Skin epidermis (tissue), 12 donors: Measurements from ENCODE around the gene BTBD16.

Experiments used
- H3K27ac ChIP-seq, 21 experiments: fragments of 200-600 bp; sonication (generic) in 11 of 21; one replicate each; pipeline ENCODE4 v1.5.0; 2020; ENCODE audit warnings: mild to moderate bottlenecking in 3 of 21, inconsistent platforms in 2 of 21, moderate library complexity in 2 of 21
- H3K4me3 ChIP-seq, 7 experiments: fragments of 200-600 bp; sonication (generic) in 2 of 7; one replicate each; pipeline ENCODE4 v1.5.0; 2020; ENCODE audit warnings: inconsistent platforms in 2 of 7, mild to moderate bottlenecking in 2 of 7, moderate library complexity in 1 of 7

The BTBD16 gene

DNA sequence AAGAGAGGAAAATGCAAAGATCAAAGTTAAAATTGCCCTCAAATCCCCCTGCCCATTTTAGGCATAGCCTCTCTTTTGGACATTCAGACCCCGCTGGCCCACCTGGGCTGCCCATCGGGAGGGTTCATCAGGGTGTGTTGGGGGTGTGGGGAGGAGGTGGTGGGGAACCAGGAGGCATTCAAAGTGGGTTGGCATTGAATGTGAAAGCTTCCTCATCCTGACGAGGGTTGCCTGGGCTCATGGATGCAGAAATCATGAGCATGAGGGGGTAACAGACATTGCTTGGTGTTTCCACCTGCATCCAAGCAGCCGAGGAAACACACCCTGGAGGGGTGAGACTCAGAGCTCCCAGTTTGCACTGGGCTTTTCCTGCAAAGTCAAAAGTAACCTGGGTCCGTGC lies 20.6 kb downstream of the BTBD16 start:
- Histone ChIP-seq H3K27ac (peak overlapping the region in 7 of 21 experiments; percentile 5 to 70 (median 32)), H3K4me3 (no peak overlapping the region)

DNA sequence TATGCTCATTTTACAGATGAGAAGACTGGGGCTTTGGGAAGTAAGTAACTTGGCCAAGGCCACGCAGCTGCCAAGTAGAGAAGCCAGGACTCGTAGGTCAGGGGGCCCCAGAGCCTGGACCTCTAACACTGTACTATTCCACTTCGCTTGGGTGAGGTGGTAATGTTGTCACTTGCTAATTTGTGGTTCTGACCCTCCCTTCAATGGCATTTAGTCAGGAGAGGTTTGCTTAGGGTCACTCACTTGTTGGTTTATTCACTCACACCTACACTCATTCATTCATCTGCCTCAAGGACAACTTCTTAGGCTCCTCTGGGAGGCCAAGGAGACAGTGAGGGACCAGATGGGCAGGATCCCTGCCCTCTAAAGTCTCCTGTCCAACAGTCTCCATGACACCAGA lies 21.3 kb downstream of the BTBD16 start:
- peak overlapping the region in 3 of 21 experiments; percentile 5 to 70 (median 69) for H3K27ac ChIP-seq
- no peak overlapping the region for H3K4me3 ChIP-seq

DNA sequence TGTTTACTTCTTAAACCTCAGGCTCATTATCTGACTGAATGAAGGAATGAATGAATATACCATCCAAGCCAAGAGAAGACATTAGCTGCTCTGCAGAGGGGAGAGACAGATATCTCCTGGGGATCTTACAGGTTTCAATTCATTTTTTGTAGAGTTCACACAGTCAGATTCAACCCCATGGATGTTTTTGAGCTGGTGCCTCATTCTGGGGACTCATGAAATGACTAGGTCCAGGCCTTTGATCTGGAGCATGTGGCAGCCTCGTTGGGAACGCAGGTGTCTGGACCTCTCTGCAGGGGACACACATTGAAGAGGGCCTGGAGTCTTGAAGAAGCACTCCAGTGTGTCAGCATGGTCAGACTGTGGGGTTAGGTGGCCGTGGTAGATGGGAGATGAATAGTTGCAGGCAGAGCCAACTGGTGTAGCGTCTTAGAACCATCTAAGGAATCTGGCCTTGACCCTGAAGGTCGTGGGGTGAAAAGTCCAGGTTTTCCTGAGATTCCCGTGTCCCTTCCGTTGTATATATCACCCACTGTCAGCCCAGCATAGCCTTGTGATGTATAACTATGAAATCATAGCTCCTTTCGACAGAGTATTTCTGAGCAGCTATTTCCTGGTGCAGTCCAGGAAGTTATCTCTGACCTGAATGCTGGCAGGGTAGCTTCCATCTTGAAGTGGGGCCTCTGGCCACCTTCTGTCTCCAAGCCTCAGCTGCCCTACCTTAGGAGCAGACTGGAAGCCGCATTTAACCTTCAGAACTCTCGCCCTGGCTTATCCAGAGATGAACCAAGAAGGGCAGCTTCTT lies 22.3 kb downstream of the BTBD16 start:
- Histone ChIP-seq H3K27ac (peak overlapping the region in 12 of 21 experiments; percentile 7 to 78 (median 42)), H3K4me3 (no peak overlapping the region)

DNA sequence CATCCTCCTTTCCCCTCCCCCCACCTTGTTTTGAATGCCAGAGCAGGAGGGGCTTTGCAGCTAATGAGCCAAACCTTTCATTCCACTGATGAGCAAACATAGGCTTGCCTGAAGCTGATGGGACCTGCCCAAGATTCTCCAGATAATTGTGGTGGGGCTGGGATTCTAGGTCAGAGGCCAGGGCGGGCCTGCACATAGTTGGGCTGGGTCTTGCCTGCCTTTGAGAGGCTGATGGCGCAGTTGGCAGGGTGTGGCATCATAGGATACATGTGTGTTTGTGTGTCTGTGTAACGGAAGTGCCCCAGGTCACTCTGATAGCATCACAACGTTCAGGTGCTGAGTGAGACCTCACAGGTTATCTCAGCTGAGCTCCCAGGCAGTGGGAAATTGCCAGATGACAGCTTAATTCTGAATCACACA lies 22.9 kb downstream of the BTBD16 start:
- Histone ChIP-seq H3K4me3 (no peak overlapping the region), H3K27ac (peak overlapping the region in 8 of 21 experiments; percentile 7 to 78 (median 45))

DNA sequence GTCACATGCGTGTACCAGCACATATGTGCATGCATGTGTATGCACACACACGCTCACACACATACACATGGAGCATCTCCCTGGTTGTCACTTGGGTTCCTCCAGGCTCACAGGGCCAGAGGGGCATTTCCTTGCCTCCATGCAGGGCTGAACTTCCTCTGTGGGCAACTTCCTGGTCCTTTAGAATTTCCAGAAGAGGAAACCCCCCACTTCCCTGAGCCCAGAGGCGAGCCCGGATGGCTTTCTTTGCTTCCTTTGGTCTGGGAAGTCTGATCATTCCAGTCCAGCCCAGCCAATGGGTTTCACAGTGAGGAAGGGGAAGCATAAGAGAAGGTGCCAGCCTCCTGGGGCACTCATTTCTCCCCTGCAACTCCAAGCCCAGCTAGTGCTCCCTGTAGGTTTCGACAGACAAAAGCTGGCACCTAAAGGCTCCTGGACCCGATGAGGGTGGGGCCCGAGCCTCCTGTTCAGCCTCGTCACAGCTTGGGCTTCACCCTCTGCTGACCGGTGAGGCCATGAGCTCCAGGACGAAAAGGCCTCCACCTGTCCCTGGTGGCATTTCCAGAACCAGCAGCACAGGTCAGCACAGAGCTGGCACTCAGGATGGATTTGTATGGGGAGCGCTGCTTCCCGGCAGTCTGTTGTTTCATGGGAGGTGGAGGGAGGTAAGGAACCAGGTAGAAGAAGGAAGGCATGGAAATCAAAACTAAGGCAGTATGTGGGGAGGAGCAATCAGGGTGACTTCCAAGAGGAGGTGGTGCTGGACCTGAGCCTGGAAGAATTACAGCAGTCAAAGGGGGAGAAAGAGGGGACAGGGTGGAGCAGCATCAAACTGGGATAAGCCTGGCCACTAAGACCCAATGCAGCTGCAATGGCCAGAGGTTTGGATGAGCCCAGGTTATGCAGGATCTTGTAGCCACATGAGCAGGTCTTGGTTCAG lies 23.7 kb downstream of the BTBD16 start:
- no peak overlapping the region for H3K4me3 ChIP-seq
- H3K27ac ChIP-seq, result peak overlapping the region in 13 of 21 experiments; percentile 10 to 83 (median 62)

DNA sequence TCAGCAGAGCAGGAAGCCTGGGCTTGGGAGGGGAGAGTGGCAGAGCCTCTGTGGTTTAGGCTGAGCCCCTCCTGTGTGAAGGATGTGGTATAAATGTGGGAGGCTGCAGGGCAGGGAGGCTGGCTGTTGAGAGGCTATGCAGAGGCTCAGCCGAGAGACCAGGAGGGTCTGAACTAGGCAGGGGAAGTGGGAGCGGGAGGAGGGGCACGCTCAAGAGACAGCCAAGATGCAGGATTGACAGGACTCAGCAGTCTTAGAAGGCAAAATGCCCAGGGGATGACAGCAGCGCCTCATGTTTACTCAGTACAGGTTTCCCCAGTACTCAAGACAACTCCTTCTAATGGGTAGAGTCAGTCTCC lies 24.3 kb downstream of the BTBD16 start:
- H3K27ac ChIP-seq, result peak overlapping the region in 5 of 21 experiments; percentile 62 to 83 (median 71)
- no peak overlapping the region for H3K4me3 ChIP-seq

DNA sequence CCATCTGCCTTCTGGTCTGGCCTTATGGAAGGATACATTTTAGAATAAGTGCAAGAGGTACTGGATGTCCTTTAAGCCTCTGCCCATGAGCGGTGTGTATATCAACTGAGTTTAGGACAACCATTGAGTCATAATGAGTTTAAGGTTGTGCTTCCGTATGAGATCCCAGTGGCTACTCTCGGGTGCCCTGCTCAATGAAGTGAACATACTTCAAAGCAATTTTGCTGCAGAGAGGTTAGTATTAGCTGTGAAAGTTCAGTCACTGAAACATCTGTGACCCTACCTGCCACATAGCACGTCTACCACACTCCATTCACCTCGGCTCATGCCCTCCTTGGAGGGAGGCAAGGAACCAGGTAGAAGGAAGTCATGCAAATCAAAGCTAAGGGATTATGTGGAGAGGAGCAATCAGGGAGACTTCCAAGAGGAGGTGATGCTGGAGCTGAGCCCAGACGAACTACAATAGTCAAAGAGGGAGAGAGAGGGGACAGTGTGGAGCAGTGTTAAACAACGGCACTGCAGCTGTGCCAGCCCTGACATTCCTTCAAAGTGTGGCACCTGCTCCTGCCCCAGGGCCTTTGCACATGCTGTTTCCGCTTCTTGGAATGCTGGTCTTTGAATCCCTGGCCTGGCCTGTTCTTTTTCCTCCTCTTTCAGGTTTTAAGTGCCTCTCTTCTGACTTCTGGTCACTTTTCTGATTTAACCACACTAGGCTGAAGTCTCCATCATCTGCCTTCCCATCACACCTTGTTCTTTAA lies 25.4 kb downstream of the BTBD16 start:
- H3K4me3 ChIP-seq, result no peak overlapping the region
- no peak overlapping the region for H3K27ac ChIP-seq

DNA sequence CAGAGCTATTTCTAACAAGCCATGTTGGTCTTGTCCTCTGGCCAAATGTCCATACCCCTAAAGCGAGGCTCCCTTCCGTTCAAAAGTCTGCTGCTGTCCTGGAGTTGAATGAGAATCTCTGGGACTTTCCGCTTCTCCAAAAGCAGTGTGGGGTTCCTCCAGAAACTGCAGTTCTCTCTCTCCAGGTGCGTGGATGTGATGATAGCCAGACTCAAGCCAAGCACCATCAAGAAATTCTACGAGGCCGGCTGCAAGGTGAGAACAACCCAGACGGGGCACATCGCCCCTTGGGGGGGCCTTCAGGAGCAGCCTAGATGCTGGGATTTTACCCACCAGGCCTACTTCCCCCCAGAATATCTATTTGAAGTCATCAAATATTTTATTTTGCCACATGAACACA lies 26.5 kb downstream of the BTBD16 start:
- H3K27ac ChIP-seq, result no peak overlapping the region
- no peak overlapping the region for H3K4me3 ChIP-seq

DNA sequence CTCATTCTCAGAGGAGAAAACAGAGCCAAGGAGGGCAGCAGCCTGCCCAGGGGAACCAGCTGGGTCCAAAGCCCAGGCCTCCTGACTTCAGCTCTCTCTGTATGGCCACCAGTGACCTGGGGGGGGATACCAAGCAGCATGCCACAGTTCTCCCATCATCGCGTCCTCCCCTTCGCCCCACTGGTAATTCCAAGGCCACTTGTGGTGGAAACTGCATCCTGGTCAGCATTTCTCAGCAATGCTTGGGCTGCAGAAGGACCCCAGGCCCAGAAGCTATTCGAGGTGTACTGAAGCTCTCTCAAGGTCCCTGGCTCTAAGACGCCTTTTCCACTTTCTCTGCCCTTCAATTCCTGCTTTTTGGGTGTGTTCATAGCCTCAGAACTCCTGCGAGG lies 27.1 kb downstream of the BTBD16 start:
- H3K4me3 ChIP-seq, result no peak overlapping the region
- no peak overlapping the region for H3K27ac ChIP-seq

DNA sequence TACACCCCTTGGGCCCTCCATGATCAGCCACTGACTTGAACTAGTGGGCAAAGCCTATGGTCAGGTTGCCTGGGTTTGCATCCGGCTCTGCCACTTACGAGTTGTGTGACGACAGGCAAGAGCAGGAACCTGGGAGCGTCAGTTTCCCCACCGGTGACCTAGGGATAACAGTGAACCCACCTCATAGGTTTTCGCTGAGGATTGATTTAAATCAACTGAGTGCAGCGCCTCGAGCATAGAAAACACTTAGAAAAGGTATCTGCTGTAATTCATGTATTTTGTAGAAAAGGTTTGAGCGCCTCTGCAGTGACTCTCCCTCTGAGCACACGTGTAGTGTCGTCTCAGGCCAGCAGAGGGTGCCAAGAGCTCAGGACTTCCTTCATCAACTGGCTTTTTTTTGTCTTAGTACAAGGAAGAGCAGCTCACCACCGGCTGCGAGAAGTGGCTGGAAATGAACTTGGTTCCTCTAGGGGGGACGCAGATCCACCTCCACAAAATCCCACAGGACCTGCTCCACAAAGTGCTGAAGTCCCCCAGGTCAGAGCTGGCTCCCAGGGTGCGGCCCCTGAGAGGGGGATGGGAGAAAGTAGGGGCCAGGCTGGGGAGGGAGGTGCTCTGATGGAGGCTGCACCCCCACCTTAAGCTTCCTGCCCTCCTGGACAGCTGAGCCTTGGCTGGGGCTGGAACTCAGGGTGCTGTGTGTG lies 27.7 kb downstream of the BTBD16 start:
- H3K27ac ChIP-seq, result peak overlapping the region in 2 of 21 experiments; percentile 7 to 64
- peak overlapping the region in 1 of 7 experiments; percentile 9 for H3K4me3 ChIP-seq

DNA sequence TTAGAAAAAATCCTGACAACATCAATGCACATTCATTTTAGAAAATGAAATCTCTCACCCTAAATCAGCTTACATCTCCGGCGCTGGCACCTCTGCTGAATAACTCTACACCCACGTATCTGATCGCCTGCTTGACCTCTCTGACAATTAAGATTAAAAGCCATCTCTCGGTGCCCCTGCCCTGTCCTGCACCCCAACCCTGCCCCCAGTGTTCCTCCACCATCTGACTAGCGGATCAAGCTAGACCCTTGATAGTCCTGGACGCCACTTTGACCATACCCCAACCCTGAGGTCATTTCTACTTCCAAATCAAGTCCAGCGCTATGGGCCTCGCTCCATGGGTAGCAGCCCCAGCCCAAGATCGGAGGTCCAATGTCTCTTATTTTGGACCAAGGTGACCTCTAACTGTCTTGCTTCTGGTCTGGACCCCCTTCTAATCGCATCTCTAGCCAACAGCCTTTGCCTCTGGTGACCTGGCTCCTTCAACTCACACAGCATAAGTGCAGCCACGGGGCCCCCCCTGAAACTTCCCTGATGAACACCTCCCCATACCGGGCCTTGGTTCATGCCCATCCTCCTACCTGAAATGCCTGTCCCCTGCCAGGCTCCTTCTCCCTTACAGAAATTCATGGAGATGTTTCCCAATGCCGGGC lies 28.5 kb downstream of the BTBD16 start:
- Histone ChIP-seq H3K4me3 (no peak overlapping the region), H3K27ac (peak overlapping the region in 1 of 21 experiments; percentile 7)

DNA sequence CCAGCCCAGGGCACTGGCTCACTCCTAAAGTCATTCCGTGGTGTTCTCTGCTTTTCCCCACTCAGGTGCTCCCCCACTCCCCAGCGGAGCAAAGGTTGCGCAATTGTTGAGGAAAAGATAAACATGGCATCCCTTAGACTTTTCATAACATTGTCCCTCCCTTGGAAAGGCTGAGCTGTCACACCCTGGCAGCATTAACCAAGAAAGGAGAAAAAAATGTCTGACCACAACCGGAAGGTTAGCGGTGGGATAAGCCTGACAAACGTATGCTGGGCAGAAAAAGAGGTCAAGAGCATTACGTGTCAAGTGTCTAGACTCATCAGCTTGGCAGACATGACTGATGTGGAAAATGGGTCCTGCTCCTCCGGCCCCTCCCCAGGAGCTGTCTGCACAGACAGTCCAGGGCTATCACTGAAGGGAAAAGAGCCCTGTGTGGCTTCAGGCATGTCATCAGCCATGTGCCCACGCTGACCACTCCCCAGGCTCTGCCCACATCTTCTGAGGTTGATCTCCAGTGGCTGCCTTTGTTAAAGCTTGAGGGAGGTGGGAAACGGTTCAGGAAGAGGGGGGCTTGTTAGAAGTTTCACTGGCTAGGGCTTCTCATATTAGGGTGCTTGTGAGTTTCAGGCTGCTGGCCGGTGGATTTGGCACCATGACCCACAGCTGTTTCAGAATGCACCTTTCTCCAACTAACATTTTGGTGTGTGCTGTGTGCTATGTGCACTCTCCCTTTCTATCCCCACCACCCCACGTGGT lies 30.1 kb downstream of the BTBD16 start:
- Histone ChIP-seq H3K27ac (peak overlapping the region in 2 of 21 experiments; percentile 26 to 60), H3K4me3 (no peak overlapping the region)

DNA sequence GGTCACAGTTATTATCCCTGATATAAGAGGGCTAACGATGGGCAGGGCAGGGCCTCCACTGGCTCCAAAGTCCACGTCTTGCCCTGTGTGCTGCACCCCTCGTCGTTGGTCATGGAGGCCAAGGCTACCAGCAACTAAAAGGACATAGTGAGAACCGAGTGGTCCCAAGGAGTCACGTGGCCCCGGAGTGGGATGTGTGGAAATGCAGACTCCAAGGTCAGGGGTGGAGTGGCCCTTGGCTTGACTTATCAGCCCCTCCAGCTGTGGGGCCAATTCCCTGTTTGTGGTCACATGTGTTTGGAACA lies 30.7 kb downstream of the BTBD16 start:
- H3K4me3 ChIP-seq, result no peak overlapping the region
- H3K27ac ChIP-seq, result peak overlapping the region in 2 of 21 experiments; percentile 20 to 60

DNA sequence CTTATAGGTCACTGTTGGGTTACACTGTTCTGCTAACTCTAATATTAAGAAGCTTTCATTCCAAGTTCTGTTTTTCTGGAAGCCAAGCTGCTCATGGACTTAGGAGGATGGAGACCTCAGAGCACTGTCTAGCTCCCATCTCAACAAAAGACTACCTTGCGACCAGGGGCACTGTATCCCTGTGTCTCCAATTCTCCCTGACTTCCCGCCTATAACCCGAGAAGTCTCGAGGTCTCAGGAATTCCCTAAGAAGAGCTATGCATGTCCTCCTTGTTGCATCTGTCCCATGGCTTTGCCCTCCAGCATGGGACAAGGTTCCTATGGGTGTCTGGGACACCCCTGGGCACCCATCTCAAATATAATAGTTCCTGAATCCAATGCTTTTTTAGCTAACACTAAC lies 31.2 kb downstream of the BTBD16 start:
- Histone ChIP-seq H3K4me3 (no peak overlapping the region), H3K27ac (no peak overlapping the region)

DNA sequence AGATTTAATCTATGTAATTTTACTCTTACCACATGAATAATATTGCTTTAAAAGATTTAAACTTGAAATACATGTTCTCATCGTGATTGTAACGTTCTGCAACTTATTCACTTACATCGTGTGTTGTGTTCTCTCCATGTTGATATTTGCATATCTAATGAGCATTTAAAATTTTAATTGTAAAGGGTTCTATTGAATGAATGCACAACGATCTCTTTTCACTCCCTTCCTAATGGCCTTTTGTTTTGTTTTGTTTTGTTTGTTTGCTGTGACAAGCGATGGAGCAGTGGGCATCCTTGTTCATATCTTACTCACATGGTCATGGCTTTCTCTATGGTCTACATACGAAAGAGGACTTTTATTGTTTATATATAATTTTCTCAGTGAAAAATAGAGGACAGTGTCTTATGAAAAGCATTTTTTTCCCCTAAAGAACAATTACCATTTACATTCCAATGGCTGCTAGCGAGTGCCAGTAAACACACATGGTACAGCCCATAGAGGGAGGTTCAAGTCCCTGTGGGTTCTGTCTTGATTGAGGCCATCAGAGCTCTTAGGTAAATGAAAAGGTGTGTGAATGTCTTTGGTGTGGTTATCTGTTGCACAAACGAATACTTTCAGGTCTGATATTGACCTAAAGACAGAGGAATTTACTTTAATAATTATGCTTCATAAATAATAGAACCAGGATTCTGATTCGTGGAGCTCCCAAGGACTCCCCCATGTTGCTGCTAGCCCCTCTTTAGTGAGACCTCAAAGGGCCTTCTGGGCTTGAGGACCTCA lies 32.4 kb downstream of the BTBD16 start:
- Histone ChIP-seq H3K4me3 (no peak overlapping the region), H3K27ac (no peak overlapping the region)

DNA sequence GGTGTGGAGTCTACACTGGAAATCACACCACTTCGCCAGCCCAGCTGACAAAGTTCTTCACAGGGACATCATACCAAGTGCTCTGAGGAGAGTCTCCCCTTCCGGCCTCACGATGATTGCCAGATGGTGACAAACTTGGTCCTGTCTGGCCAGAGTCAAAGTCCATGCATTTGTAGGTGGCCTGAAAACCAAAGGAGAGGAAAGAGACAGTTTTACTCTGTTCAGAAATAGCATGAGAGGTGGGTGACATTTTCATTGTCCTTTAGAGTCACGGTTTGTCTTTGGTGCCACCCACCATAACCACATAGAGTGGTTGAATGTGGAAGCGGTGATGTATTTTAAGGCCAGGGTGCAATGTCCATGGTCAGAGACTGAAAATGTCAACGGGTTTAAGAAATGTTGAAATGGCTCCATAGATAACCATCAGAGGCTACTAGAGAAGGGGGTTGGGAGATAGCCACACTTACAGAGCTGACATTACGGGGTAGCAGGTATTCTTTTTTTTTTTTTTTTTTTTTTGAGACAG lies 33.0 kb downstream of the BTBD16 start:
- no peak overlapping the region for H3K4me3 ChIP-seq
- no peak overlapping the region for H3K27ac ChIP-seq

DNA sequence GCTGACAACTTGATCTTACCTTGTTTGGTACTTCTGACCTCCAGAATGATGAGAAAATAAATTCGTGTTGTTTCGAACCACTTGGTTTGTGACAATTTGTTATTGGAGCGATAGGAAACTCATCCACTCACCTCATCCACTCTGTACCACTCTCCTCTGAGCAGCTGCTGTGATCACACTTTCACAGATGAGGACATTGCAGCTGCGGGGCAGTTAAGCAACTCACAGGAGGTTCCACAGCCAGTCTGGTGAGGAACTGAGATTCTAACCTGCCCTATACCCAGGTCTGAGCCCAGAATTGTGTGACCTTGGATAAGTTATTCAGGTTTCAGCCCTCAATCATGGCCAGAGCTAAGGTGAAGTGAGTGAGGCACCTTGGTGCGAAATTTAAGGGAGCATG lies 35.2 kb downstream of the BTBD16 start:
- Histone ChIP-seq H3K4me3 (no peak overlapping the region), H3K27ac (peak overlapping the region in 6 of 21 experiments; percentile 5 to 94 (median 80))
